ENCODE results near the gene TICAM1.

GRCh38 chr19:4866595-4867424 lies 35.3 kb upstream of the TICAM1 start:
- TF ChIP-seq CTCF (conservative IDR thresholded peaks at IDR 0.05) (no peak), EZH2 (IDR thresholded peaks at IDR 0.05; ENCODE audit: low read depth) (no peak)

Measured in PC-9 (cell line).